DOHH2 (cell line): Measurements from ENCODE around the gene DMD.

Source experiments
- CTCF ChIP-seq: fragments of 200-600 bp; sonication (generic); IDR thresholded peaks from one replicate; pipeline ENCODE4 v1.5.1; 2014; ENCODE audit warnings: antibody characterized with exemption, mild to moderate bottlenecking, low read depth, low read length; ENCODE audit not compliant: poor library complexity, severe bottlenecking
- EZH2phosphoT487 ChIP-seq: fragments of 200-600 bp; sonication (generic); IDR thresholded peaks from 2 replicates; pipeline ENCODE4 v1.6.1; 2017; ENCODE audit warnings: borderline replicate concordance, mild to moderate bottlenecking, antibody characterized with exemption, low read length, moderate library complexity, mixed read lengths

DNA sequence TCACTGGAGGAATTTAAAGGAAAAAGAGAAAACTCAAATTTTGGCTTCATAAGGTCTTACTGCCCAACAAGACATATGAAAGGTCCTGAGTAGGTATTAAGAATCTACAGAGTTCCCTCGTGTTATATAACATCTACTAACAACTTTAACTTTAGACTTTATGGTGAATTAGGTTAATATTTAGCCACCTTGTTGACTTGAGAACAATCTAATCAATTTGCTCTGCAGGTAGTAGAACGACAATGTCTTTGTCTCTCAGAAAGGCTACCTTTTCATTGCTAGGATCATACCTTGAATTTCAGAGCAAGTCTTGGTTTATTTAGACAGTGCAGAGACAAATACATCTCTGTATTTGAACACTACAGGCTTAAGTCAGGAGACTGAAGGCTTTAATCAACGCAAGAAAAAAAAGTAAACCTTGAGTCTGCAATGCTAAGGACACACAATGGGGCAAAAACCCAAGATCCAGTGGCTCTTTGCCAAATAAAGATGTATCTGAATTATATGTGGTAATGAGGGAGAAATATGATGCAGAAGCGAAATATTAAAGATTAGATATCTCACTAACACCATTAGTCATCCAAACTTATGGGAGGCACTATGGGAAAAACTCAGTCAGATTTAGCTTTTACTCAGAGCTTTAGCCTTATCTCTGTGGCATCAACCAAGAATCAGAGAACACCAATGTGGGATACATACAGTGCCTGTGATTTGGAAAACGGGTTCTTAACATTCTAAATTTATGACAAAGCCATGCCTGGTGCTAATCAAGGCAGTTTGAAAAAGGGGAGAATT, 2045.9 kb downstream of the DMD start:
- TF ChIP-seq CTCF, result no peak
- TF ChIP-seq EZH2phosphoT487, result no peak
